Activated T-cell treated with anti-CD3 and anti-CD28 coated beads, Interleukin-2, amount 50 U/mL, for 4 hours (primary cell): ENCODE results near the gene NLRC3. TPM values are rescaled to one million over a fixed set of nuclear protein-coding genes. Genes with fewer than 3 reads are reported as not detected.
"Not testable (repeated sequence)": the region's sequence is repeated elsewhere in the genome, so short reads cannot be mapped to it uniquely, and the experiment has no call there.

Experiments used
- ATAC-seq, 2 donors: fragments of 200-7000 bp; cut with Tn5 transposase; one replicate each; pipeline ENCODE4 v1.10.0; 2021
- DNase-seq: peaks from one replicate; pipeline ENCODE4 v3.0.0-alpha.2; 2020
- H3K27me3 Mint-ChIP-seq: one replicate; pipeline ENCODE4 v1.8.0; 2021; ENCODE audit warnings: low read depth, mixed read lengths
- H3K36me3 Mint-ChIP-seq: one replicate; pipeline ENCODE4 v1.8.0; 2022; ENCODE audit warnings: mixed read lengths; ENCODE audit not compliant: insufficient read depth
- H3K4me1 Mint-ChIP-seq: one replicate; pipeline ENCODE4 v1.8.0; 2021; ENCODE audit warnings: low read depth, mixed read lengths
- H3K4me3 Mint-ChIP-seq: one replicate; pipeline ENCODE4 v1.8.0; 2021; ENCODE audit warnings: mild to moderate bottlenecking, moderate library complexity, mixed read lengths
- H3K9me3 Mint-ChIP-seq: one replicate; pipeline ENCODE4 v1.8.0; 2021; ENCODE audit warnings: mixed read lengths
- total RNA-seq, 3 donors: library from RNA; stranded (reverse); gene quantifications; one replicate each; pipeline ENCODE4 v1.2.1, GENCODE V29; 2021

The NLRC3 gene
- total RNA-seq, 3 donors from 2014 or later: 7.8 to 8.3 (median 7.9) TPM

DNA sequence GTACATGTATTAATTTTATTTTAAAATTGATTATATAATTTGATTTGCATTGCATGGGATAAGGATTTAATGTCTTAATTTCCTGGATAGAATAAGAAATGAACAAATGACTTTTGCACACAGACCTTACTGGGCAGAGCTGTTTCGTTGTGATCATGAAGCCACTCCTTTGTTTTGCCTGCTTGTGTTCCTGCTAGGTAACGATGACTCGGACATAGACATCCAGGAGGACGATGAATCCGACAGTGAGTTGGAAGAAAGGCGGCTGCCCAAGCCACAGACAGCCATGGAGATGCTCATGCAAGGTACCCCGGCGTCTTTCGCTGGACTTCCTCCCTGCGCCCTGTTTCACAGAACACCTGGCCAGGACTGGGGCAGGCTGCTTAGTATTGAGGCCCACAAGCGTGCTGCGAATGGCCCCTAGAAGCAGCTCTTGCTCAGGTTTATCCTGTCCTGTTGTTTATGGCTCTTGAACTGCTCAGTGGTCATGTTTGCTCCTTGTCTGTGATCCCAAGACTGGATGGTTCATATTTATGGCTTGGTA lies 46.8 kb downstream of the NLRC3 start:
- H3K4me3 Mint-ChIP-seq: no peak overlapping the region
- peaks cover 12% of the 10 kb centered on the region for H3K4me1 Mint-ChIP-seq
- DNase-seq (no peak), ATAC-seq (no peak)
- no peaks in the 10 kb centered on the region for H3K9me3 Mint-ChIP-seq
- no peaks in the 10 kb centered on the region for H3K27me3 Mint-ChIP-seq
- peaks cover 23% of the 10 kb centered on the region for H3K36me3 Mint-ChIP-seq

DNA sequence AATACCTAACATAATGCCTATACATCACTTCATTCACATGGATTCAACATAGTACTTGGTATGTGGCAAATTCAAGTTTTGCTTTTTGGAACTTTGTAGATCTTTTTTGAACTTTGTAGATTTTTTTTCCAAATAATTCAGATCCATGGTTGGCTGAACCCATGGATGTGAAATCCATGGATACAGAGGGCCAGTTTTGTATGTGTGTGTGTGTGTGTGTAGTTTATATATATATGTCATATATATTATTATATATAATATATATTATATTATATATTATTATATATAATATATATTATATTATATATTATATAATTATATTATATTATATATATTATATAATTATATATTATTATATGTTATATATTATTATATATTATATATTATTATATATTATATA lies 48.0 kb downstream of the NLRC3 start:
- no peak overlapping the region for H3K4me3 Mint-ChIP-seq
- peaks cover 18% of the 10 kb centered on the region for H3K36me3 Mint-ChIP-seq
- ATAC-seq: no peak
- no peaks in the 10 kb centered on the region for H3K9me3 Mint-ChIP-seq
- no peak for DNase-seq
- H3K4me1 Mint-ChIP-seq: peaks cover 12% of the 10 kb centered on the region
- no peaks in the 10 kb centered on the region for H3K27me3 Mint-ChIP-seq

DNA sequence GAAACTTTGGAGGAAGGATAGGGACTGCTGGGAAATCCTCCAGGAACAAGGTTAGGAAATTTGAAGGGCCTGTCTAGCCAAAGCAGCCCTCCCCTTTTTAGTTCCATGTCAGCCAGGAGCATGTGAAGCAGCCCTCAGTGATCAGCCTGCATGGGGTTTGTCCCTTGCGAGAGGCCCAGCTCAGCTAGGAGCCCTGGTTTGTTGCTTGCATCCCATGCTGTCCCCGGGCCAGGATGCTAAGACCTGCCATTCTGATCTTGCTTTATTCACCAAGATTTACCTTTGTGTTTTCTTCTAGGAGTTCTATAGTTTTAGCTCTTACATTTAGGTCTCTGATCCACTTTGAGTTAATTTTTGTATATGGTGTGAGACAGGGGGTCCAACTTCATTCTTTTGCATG lies 48.8 kb downstream of the NLRC3 start:
- Mint-ChIP-seq H3K36me3 (peaks cover 14% of the 10 kb centered on the region), H3K9me3 (no peaks in the 10 kb centered on the region), H3K4me1 (peaks cover 12% of the 10 kb centered on the region), H3K27me3 (no peaks in the 10 kb centered on the region), H3K4me3 (no peak overlapping the region)
- DNase-seq: no peak
- ATAC-seq: no peak

DNA sequence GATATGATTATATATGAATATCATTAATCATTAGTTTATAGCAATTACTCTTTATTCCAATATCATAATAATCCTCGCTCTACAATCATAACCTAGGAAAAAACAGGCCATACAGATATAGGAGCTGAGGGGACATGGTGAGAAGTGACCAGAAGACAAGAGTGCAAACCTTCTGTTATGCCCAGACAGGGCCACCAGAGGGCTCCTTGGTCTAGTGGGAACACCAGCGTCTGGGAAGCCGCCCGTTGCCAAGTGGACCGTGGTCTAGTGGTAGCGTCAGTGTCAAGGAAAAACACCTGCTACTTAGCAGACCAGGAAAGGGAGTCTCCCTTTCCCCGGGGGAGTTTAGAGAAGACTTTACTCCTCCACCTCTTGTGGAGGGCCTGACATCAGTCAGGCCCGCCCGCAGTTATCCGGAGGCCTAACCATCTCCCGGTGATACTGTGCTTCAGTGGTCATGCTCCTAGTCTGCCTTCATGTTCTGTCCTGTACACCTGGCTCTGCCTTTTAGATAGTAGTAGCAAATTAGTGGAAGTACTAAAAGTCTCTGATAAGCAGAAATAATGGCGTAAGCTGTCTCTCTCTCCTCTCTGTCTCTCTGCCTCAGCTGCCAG lies 49.9 kb downstream of the NLRC3 start:
- not testable (repeated sequence) for ATAC-seq, H3K9me3 Mint-ChIP-seq

DNA sequence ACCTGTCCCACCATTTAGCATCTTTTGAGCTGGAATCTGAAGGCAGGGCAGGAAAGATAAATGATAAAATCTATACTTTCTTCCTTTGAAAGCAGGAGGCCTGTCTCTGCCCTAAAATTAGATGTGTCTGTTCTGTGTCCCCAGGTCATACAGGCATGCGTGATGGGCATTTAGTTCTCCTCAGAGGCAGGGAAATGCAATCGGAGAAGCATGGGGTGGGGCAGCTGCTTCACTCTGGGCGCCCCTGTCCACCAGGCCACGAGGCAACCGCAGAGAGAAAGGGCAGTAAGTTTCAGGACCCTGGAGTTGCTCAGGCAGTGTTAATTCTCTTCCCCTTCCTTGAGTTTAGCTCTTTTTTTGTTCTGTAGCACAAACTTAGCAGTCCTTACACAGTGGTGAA lies 51.3 kb downstream of the NLRC3 start:
- Mint-ChIP-seq H3K4me1 (peaks cover 12% of the 10 kb centered on the region), H3K4me3 (no peak overlapping the region), H3K36me3 (peaks cover 18% of the 10 kb centered on the region), H3K9me3 (no peaks in the 10 kb centered on the region), H3K27me3 (no peaks in the 10 kb centered on the region)
- ATAC-seq (no peak), DNase-seq (no peak)

More for the DNA sequence above, 49.9 kb downstream of the NLRC3 start:
- peak; percentile 41 for DNase-seq
- not testable (repeated sequence) for H3K4me3 Mint-ChIP-seq, H3K27me3 Mint-ChIP-seq
- Mint-ChIP-seq H3K4me1 (peaks cover 12% of the 10 kb centered on the region), H3K36me3 (peaks cover 16% of the 10 kb centered on the region)

DNA sequence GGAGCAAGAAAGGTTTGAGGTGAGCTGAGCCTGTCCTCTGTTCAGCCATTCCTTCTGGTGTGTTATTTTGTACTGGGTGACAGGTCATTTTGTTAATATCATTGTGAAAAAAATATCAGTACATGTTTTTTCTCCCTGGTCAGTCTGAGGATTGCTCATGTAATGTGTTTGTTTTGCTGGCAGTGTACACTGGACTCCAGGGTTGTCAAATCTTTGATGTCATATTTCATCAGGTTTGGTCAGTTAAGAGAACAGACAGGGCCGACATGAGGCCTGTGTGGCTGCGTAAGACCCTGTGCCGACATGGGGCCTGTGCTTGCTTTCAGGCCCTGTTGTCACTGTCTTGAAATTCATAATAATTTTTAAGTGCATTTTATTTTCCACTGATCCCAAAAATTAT lies 53.9 kb downstream of the NLRC3 start:
- H3K9me3 Mint-ChIP-seq: no peaks in the 10 kb centered on the region
- DNase-seq (no peak), ATAC-seq (no peak)
- H3K36me3 Mint-ChIP-seq: peaks cover 29% of the 10 kb centered on the region
- H3K4me3 Mint-ChIP-seq: no peak overlapping the region
- peaks cover 11% of the 10 kb centered on the region for H3K4me1 Mint-ChIP-seq
- no peaks in the 10 kb centered on the region for H3K27me3 Mint-ChIP-seq

DNA sequence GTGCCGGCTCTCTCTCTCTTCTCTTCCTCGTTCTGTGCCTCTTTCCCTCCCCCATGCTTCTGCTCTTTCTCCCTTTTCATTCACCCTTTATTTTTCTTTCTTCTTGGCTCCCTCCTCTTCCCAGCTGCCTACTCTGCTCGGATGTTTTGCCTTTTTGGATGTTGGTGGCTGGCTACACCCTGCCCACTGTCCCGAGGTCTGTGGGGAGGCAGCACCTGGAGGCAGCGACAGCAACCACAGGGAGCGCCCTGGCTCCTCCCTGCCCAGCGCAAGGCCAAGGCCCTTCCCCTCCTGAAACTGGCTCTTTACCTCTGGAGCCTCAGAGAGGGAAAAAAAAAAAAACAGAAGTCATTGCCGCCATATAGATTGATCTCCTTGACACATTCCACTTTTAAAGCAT lies 56.4 kb downstream of the NLRC3 start:
- H3K4me3 Mint-ChIP-seq: no peak overlapping the region
- DNase-seq: no peak
- H3K4me1 Mint-ChIP-seq: peaks cover 1% of the 10 kb centered on the region
- no peaks in the 10 kb centered on the region for H3K27me3 Mint-ChIP-seq
- peaks cover 32% of the 10 kb centered on the region for H3K36me3 Mint-ChIP-seq
- no peaks in the 10 kb centered on the region for H3K9me3 Mint-ChIP-seq
- ATAC-seq: no peak

DNA sequence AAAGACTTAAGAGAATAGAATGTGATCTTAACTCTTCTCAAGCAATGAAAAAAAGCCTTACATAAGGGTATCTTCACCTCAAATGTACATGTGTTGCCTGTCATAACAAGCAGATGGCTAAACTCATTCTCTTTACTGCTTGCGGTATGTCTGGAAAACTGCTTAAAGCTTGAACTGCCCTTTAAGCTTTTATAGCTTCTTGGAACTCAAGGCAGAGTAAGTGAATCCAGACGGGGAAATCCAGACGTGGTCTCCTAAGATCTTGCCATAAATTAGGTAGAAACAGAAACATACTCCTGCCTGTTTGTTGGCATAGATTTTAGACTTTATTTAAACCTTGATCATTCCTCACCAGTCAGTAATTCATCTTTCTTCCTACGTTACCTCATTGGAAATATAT lies 56.8 kb downstream of the NLRC3 start:
- Mint-ChIP-seq H3K36me3 (peaks cover 33% of the 10 kb centered on the region), H3K4me3 (no peak overlapping the region), H3K9me3 (no peaks in the 10 kb centered on the region), H3K4me1 (peaks cover under 1% of the 10 kb centered on the region), H3K27me3 (no peaks in the 10 kb centered on the region)
- ATAC-seq (no peak), DNase-seq (no peak)

DNA sequence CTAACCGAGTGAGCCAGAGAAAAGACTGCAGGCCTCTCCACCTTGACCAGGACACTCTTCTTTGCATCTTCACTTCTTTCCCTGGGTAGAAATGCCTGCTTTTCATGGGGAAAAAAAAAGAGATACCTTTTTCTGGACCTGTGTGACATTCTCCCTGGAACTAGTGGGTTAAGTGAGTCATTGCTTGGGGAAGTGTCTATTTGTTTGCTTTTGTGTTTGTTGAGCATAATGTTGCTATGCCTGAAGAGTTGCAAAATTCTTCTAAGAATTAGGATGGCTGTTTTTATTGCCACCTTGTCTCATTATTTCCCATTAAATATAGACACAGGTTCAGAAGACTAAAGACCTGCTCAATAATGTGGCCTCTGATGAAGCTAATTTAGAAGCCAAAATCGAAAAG lies 57.6 kb downstream of the NLRC3 start:
- Mint-ChIP-seq H3K4me1 (no peaks in the 10 kb centered on the region), H3K36me3 (peaks cover 36% of the 10 kb centered on the region), H3K4me3 (no peak overlapping the region), H3K27me3 (no peaks in the 10 kb centered on the region), H3K9me3 (no peaks in the 10 kb centered on the region)
- no peak for DNase-seq
- no peak for ATAC-seq

DNA sequence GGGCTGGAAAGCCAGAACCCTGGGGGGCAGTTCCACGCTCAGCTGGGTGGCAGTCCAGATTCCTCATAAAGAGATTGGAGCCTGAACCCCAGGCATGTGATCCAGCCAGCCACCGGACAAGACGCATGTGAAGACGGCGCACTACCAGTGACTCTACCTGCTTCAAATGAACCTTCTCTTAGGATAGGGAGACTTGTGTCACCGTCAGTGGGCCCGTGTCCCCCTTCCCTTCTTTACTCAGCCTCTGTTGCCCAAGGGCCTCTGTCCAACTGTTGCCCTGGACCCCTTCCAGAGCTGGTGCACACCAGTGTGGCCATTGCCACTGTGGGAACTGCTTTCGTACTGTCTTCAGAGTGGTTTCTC lies 58.2 kb downstream of the NLRC3 start:
- Mint-ChIP-seq H3K9me3 (no peaks in the 10 kb centered on the region), H3K36me3 (peaks cover 37% of the 10 kb centered on the region), H3K27me3 (no peaks in the 10 kb centered on the region), H3K4me1 (peaks cover 1% of the 10 kb centered on the region), H3K4me3 (no peak overlapping the region)
- no peak for DNase-seq
- ATAC-seq: no peak

DNA sequence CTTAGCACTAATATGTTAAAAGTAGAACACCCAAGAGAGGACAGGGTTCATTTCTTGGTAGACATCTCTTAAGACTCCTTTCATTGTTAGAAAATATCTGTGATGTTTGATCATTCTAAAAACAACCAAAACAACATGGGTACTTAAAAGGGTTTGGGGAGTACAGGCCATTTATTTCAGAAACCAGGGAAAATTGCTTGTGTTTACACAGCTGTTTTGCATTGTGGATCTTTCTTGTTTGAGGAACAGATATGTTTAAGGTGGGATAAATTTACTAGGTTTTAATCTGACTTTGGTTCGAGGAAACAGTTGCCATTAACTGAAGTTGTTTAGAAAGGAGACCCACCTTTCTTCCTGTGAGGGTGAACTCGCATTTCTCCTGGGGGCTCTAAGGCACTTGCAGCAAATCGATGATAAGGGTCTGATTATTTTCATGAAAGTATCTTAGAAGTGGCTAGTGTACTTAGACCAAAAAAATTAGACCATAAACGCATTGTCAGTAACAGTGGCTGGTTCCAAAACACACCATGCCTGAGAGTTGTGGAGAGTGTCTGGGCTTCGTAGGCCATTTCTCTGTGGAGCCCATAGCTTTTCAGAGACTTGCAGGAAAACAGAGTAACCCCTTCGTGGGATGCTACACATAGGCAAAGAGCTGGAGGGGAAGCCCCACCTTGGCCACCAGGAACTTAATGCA lies 58.8 kb downstream of the NLRC3 start:
- Mint-ChIP-seq H3K36me3 (peaks cover 42% of the 10 kb centered on the region), H3K9me3 (no peaks in the 10 kb centered on the region)

DNA sequence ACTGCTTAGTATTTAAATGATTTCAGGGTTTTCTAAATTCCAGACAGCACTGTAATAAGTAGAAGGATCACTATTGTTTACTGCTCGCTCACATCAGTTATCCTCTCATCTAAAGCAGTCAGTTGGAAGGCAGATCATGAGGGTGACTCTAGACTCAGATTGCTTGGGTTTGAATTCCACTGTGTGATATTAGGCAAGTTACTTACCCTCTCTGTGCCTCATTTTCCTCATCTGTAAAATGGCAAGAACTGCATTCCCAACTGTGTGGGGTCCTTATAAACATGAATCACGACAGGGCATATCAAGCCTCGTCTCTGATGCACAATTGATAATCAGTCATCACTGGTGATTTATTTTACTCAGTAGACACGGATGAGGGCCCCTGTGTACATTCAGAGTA lies 61.3 kb downstream of the NLRC3 start:
- ATAC-seq (no peak), DNase-seq (no peak)
- Mint-ChIP-seq H3K4me3 (no peak overlapping the region), H3K4me1 (peaks cover 13% of the 10 kb centered on the region), H3K36me3 (peaks cover 36% of the 10 kb centered on the region), H3K27me3 (no peaks in the 10 kb centered on the region), H3K9me3 (no peaks in the 10 kb centered on the region)

More for the DNA sequence above, 58.8 kb downstream of the NLRC3 start:
- ATAC-seq (no peak), DNase-seq (no peak)
- Mint-ChIP-seq H3K4me3 (no peak overlapping the region), H3K27me3 (no peaks in the 10 kb centered on the region), H3K4me1 (peaks cover 4% of the 10 kb centered on the region)

DNA sequence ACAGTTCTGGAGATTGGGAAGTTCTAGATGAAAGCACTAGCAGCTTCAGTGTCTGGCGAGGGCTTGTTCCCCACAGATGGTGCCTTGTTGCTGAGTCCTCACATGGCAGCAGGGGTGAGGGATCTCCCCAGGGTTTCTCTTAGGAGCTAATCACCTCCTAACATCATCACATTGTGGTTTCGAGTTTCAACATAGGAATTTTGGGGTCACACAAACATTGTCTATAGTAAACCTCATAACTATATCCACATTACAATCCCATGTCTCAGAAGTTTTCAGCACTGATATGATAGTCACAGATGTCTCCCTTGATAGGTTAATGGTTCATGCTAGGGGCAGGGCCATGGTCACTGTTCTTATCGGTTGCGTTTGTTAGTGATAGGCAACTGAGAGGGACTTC lies 62.6 kb downstream of the NLRC3 start:
- DNase-seq (no peak), ATAC-seq (no peak)
- Mint-ChIP-seq H3K36me3 (peaks cover 32% of the 10 kb centered on the region), H3K9me3 (no peaks in the 10 kb centered on the region), H3K4me3 (no peak overlapping the region), H3K27me3 (no peaks in the 10 kb centered on the region), H3K4me1 (peaks cover 26% of the 10 kb centered on the region)

DNA sequence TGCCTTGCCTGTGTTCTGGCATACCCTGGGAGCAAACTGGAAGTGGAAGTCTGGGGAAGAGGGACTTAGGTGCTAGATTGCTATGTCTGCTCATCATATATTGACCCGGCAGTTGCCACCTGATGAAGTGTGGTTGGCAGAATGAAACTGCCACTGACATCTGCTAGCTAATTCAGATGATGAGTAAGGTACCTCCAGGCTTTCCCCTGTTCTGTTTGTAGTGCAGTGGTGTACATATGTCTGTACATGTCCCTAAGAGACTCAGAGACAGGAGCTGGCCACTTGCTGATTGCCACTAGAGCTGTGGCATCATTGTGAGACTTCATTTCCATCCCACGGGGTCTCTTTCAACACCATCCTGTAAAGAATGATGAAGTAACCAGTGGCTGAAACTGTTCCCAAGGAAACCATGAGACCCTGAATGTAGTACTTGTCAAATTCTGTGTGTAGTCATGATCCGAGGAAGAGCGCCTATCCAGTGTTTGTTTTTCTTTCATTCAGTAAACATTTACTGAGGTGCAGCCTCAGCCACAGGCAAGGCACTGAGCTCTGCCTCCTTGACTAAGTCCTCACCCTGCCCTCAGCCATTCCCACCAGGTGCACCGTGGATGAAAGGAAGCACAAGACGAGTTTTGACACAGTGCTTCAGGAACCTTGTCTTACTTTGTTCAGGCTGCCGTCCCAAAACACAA lies 63.2 kb downstream of the NLRC3 start:
- H3K4me3 Mint-ChIP-seq: no peak overlapping the region
- peaks cover 30% of the 10 kb centered on the region for H3K36me3 Mint-ChIP-seq
- peaks cover 32% of the 10 kb centered on the region for H3K4me1 Mint-ChIP-seq
- ATAC-seq: peak in 1 of 2 donors; percentile 64
- H3K9me3 Mint-ChIP-seq: no peaks in the 10 kb centered on the region
- no peak for DNase-seq
- H3K27me3 Mint-ChIP-seq: no peaks in the 10 kb centered on the region
